ENCODE data around the gene CACNB3.
"Not testable (repeated sequence)": the region's sequence is repeated elsewhere in the genome, so short reads cannot be mapped to it uniquely, and the experiment has no call there.

CACNB3 gene

DNA sequence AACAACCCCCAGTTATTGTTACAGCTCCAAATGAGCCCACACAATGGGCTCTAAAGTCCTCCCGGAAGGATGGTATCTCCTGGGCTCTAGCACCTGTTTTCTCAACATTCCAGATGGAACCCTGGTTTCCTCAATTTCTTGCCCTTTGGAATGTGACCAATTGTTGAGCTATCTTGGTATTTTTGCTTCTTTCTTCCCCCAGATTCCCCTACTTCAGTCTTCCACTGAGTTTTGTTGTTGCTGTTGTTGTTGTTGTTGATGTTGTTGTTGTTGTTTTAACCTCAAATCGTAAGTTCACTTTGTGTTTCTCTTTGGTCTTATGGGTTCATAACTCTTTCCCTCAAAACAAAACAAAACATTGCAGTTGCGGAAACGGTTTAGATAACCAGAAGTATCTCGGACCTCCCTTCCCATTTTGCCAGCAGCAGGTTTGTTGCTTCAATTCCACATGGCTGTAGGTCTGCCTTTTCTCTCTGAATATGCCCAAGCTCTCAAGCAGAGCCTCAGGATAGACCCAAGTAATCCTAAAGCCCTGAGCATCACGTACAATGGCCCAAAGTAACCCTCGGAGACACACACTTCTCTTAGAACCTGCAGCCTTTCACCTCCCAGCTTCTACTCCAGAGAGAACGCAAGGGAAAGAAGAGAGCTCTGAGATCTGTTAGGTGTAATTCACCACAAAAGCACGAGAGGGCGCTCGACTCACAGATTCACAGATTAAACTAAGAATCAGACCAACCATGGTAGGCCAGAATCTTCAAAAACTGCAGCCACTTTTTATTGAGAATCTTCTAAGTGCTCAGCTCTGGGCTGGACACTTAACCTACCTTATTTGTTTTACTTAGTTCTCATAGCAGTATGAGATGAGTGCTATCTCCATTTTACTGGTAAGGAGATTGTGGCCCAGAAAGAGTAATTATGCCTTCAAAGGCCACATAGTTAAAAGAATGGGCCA lies 34.7 kb downstream of the CACNB3 start:
- TF ChIP-seq, protein P1, sequence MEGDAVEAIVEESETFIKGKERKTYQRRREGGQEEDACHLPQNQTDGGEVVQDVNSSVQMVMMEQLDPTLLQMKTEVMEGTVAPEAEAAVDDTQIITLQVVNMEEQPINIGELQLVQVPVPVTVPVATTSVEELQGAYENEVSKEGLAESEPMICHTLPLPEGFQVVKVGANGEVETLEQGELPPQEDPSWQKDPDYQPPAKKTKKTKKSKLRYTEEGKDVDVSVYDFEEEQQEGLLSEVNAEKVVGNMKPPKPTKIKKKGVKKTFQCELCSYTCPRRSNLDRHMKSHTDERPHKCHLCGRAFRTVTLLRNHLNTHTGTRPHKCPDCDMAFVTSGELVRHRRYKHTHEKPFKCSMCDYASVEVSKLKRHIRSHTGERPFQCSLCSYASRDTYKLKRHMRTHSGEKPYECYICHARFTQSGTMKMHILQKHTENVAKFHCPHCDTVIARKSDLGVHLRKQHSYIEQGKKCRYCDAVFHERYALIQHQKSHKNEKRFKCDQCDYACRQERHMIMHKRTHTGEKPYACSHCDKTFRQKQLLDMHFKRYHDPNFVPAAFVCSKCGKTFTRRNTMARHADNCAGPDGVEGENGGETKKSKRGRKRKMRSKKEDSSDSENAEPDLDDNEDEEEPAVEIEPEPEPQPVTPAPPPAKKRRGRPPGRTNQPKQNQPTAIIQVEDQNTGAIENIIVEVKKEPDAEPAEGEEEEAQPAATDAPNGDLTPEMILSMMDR (IDR thresholded peaks at IDR 0.05; ENCODE audit: extremely low read depth, missing control alignments): peak; percentile 48
- peak; percentile 80 for DNase-seq (ENCODE audit: low spot score)

DNA sequence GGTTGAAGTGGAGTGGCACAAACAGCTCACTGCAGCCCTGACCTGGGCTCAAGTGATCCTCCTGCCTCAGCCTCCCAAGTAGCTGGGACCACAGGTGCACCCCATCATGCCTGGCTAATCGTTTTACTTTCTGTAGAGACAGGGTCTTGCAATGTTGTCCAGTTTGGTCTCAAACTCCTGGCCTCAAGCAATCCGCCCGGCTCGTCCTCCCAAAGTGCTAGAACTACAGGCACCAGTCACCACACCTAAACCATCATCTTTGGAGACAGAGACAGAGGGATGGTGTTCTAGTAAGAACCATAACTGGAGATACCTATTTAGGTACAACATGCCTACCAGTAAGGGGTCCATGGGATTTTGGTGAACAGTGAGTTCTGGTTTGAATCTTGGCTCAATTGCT lies 36.2 kb downstream of the CACNB3 start:
- TF ChIP-seq, protein P1 (IDR thresholded peaks at IDR 0.05; ENCODE audit: extremely low read depth, missing control alignments): no peak
- no peak for DNase-seq (ENCODE audit: low spot score)

DNA sequence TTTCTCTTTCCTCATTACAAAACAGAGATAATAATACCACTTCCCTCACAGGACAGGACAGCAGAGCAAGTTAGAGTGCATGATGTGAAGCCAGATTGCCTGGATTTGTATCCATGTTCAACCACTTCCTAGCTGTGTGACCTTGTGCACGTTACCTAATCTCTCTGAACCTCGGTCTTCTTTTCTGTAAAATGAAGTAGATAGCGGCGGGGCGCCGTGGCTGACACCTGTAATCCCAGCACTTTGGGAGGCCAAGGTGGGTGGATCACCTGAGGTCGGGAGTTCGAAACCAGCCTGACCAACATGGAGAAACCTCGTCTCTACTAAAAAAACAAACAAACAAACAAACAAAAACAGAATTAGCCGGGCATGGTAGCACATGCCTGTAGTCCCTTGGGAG lies 36.6 kb downstream of the CACNB3 start:
- DNase-seq (ENCODE audit: low spot score): not testable (repeated sequence)

DNA sequence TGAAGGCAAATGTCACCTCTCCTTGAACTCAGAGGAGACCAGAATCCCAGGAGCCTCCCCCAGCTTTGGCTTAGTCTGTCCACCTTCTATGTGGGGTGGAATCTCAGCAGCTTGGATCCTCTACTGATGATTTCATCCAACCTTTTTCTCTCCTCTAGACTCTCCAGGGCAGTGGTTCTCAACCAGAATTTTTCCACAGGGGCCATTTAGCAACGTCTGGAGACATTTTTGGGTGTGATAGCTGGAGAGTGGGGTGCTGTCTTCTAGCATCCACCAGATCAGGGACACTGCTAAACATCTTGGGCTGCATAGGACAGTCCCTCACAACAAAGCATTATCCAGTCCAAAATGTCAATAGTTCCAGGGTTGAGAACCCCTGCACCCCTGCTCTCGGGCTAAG lies 38.1 kb downstream of the CACNB3 start:
- TF ChIP-seq, protein P1 (IDR thresholded peaks at IDR 0.05; ENCODE audit: extremely low read depth, missing control alignments): no peak
- DNase-seq (ENCODE audit: low spot score): no peak

DNA sequence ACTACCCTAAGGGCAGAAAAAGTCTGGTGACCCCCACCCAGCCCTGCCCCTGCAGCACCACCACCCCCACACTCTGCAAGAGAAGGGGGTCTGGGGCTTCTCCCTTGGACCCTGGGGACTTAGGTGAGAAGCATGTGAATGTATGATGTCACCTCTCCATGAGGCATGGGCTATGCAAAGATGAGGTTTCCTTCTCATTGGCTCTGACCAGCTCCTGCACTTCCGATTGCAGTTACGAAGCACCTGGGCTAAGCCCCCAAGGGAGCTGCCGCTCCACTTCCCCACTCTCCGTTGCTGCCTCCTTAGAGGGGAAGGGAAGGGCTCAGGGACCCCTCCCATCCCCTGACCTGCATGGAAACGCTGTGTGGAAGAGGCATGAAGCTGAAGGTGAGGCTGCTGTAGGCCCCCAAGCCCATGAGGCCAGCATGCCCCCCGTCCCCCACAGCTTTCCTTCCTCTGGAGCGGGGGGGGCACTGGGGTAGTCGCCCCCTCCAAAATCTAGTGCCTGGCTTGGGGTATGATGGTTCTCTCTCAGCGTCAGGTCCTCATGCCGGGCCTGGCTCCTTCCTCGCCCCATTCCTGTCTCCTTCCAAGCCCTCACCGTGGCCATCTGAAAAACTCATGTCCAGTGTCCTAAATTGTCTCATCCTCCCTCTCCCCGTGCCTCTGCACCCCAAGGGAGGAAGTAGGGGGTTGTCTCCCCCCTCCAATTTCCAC lies 39.1 kb downstream of the CACNB3 start:
- TF ChIP-seq, protein P1 (IDR thresholded peaks at IDR 0.05; ENCODE audit: extremely low read depth, missing control alignments): no peak
- DNase-seq (ENCODE audit: low spot score): no peak

DNA sequence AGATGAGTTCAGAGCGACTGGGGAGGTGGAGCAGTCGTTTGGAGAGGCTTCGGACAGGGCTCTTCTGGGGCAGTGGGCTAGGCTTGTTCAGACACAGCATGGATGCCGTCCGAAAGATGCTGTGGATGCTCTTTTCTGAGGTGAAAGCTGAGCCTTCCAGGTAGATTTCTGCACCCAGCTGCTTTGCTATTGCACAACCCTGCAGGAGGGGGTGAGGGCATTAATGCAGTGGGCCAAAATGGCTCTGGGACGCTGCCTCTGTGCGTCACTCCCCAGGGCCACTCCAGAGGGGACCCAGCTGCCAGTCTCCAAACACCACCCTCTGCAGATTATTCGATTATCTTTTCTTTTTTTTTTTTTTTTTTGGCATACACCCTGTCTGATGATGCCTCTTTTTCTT lies 39.7 kb downstream of the CACNB3 start:
- TF ChIP-seq, protein P1 (IDR thresholded peaks at IDR 0.05; ENCODE audit: extremely low read depth, missing control alignments): no peak
- DNase-seq (ENCODE audit: low spot score): no peak

DNA sequence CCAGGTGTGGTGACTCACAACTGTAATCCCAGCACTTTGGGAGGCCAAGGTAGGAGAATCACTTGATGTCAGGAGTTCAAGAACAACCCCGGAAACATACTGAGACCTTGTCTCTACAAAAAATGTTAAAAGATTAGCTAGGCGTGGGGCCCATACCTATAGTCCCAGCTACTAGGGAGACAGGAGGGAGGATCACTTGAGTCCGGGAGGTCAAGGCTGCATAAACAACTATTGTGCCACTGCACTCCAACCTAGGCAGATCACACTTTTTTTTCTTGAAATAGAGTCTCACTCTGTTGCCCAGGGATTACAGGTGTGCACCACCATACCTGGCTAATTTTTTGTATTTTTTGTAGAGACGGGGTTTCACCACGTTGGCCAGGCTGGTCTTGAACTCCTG lies 41.3 kb downstream of the CACNB3 start:
- TF ChIP-seq, protein P1 (IDR thresholded peaks at IDR 0.05; ENCODE audit: extremely low read depth, missing control alignments): no peak
- no peak for DNase-seq (ENCODE audit: low spot score)

DNA sequence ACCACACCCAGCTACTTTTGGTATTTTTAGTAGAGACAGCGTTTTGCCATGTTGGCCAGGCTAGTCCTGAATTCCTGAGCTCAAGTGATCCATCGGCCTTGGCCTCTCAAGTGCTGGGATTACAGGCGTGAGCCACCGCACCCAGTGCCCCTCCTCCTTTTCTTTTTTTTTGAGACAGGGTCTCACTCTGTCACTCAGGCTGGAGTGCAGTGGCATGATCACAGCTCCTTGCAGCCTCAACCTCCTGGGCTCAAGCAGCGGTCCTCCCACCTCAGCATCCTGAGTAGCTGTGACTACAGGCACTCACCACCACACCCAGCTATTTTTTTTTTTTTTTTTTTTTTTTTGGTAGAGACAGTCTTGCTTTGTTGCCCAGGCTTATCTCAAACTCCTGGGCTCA lies 41.9 kb downstream of the CACNB3 start:
- not testable (repeated sequence) for DNase-seq (ENCODE audit: low spot score)
